ENCODE measurements around the gene ROBO3.

The ROBO3 gene

DNA sequence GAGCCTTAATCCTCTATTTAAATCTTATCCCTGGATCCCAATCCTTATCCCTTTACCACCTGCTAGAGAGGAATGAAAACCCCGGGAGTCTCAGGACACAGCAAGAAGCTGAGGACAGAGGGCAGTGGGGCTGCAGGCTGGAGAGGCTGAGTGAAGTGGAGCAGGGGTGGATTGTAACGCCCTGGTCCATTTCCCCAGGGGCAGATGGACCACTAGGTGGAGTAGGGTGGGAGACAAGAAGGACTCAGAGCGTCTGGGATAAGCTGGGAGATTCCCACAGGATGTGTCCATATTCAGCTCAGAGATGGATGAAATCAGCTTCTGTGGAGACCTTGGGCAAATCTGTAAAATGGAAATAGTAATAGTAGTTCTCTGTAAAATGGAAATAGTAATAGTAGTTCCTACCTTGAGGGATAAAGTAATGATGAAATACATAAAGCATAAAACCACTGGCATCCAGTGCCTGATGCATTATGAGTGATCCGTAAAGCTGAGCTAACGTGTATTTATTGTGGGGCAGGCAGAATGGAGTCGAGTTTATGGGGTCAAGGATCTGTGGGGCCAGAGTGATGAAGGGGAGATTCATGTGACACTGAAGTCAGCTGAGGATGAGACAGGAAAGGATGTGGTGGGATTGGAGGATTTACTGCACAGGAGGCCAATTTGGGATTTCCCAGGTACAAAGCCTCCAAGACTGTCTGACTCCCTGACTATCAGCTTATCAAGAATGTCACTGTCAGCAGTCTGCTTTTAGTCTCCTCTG, 34.3 kb downstream of the ROBO3 start:
- Histone ChIP-seq H4K91ac (ENCODE audit: low read depth, low read length) (no peak overlapping the region), H3K4me1 (ENCODE audit: control insufficient read depth in 1 of 2, insufficient read depth in 2 of 2, low read length in 2 of 2) (peaks cover 22 to 27% of the 10 kb centered on the region in 2 experiments), H3K14ac (ENCODE audit: low read length) (no peak overlapping the region), H2AFZ (ENCODE audit: insufficient read depth, low read length, poor library complexity) (no peak overlapping the region), H2AK5ac (ENCODE audit: low read length) (no peak overlapping the region), H3K9me3 (ENCODE audit: insufficient read depth, low read depth, low read length) (peaks cover 2% of the 10 kb centered on the region), H3K79me1 (ENCODE audit: low read length) (peaks cover 3% of the 10 kb centered on the region), H3K4me3 (ENCODE audit: low read depth, low read length) (no peak overlapping the region), H3K27me3 (ENCODE audit: insufficient read depth, low read length) (no peaks in the 10 kb centered on the region), H2BK120ac (ENCODE audit: insufficient read depth, low read length, poor library complexity) (no peak overlapping the region), H3K4ac (ENCODE audit: low read depth, low read length) (no peak overlapping the region), H4K12ac (ENCODE audit: low read depth, low read length) (no peak overlapping the region), H3K9ac (ENCODE audit: low read length) (no peak overlapping the region), H2BK5ac (ENCODE audit: low read depth, low read length, poor library complexity) (no peak overlapping the region), H3K4me2 (ENCODE audit: low read length) (no peak overlapping the region), H3K79me2 (ENCODE audit: control insufficient read depth, insufficient read depth, low read length, poor library complexity) (no peaks in the 10 kb centered on the region), H3K36me3 (ENCODE audit: control insufficient read depth in 1 of 2, insufficient read depth in 2 of 2, low read length in 2 of 2) (no peaks in the 10 kb centered on the region), H3K23ac (ENCODE audit: low read length) (no peak overlapping the region), H4K8ac (ENCODE audit: low read depth, low read length) (no peak overlapping the region), H3K18ac (ENCODE audit: low read length) (no peak overlapping the region), H2BK12ac (ENCODE audit: low read length) (peak overlapping the region; percentile 8), H3K27ac (ENCODE audit: low read depth, low read length) (no peak overlapping the region)
- WGBS (ENCODE audit: extremely low coverage, insufficient coverage, insufficient read length) = no CpG with 5 or more reads among the region's 6 CpGs
- no peak for DNase-seq

DNA sequence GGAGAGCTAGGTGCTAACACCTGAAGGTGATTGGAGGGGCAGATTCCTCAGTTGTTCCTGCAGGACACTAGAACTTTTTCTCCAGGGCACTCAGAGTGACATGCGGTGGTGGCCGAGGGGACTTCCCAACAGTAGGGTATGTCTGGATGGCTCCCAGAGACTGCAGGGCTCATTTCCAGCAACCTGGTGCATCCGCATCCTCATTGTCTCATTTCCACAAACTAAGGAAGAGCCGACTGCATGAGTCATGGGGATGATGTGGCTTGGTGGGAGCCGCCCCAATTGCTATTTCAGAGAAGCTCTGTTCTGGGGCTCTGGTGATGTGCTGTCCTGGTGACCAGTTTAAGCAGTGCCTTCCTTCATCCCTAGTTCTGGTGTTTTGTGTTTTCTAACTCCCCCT, 35.2 kb downstream of the ROBO3 start:
- Histone ChIP-seq H3K4me2 (ENCODE audit: low read length) (no peak overlapping the region), H3K9me3 (ENCODE audit: insufficient read depth, low read depth, low read length) (peaks cover 2% of the 10 kb centered on the region), H2BK12ac (ENCODE audit: low read length) (no peak overlapping the region), H4K8ac (ENCODE audit: low read depth, low read length) (peak overlapping the region; percentile 4), H4K91ac (ENCODE audit: low read depth, low read length) (no peak overlapping the region), H3K4ac (ENCODE audit: low read depth, low read length) (no peak overlapping the region), H3K79me2 (ENCODE audit: control insufficient read depth, insufficient read depth, low read length, poor library complexity) (no peaks in the 10 kb centered on the region), H2AFZ (ENCODE audit: insufficient read depth, low read length, poor library complexity) (no peak overlapping the region), H3K9ac (ENCODE audit: low read length) (no peak overlapping the region), H2BK5ac (ENCODE audit: low read depth, low read length, poor library complexity) (no peak overlapping the region), H4K12ac (ENCODE audit: low read depth, low read length) (no peak overlapping the region), H3K4me3 (ENCODE audit: low read depth, low read length) (no peak overlapping the region), H3K36me3 (ENCODE audit: control insufficient read depth in 1 of 2, insufficient read depth in 2 of 2, low read length in 2 of 2) (no peaks in the 10 kb centered on the region), H3K79me1 (ENCODE audit: low read length) (peaks cover 3% of the 10 kb centered on the region), H3K27ac (ENCODE audit: low read depth, low read length) (no peak overlapping the region), H3K4me1 (ENCODE audit: control insufficient read depth in 1 of 2, insufficient read depth in 2 of 2, low read length in 2 of 2) (peaks cover 22 to 27% of the 10 kb centered on the region in 2 experiments), H2AK5ac (ENCODE audit: low read length) (peak overlapping the region; percentile 30), H3K27me3 (ENCODE audit: insufficient read depth, low read length) (no peaks in the 10 kb centered on the region), H3K23ac (ENCODE audit: low read length) (no peak overlapping the region), H3K18ac (ENCODE audit: low read length) (no peak overlapping the region), H2BK120ac (ENCODE audit: insufficient read depth, low read length, poor library complexity) (no peak overlapping the region), H3K14ac (ENCODE audit: low read length) (no peak overlapping the region)
- peak; percentile 7 to 14 for DNase-seq
- no CpG with 5 or more reads among the region's 5 CpGs for WGBS (ENCODE audit: extremely low coverage, insufficient coverage, insufficient read length)

DNA sequence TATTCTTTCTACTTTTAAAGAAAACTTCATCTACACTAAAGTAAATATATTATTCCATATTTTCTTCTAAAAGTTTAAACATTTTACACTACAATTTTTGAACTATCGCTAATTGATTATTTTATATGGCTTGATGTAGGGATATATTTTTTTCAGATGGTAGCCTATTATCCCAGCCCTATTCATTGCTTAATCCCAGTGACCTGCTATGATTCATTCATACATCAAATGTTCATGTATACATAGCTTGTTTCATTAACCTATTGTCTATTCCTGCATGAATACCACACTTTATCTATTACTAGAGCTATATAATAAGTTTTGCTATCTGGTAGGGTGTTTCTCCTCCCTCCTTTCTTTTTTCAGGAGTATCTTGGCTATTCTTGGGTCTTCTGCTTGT, 37.4 kb downstream of the ROBO3 start:
- Histone ChIP-seq H3K79me1 (ENCODE audit: low read length) (no peaks in the 10 kb centered on the region), H3K4ac (ENCODE audit: low read depth, low read length) (no peak overlapping the region), H3K14ac (ENCODE audit: low read length) (no peak overlapping the region), H2BK120ac (ENCODE audit: insufficient read depth, low read length, poor library complexity) (no peak overlapping the region), H3K9ac (ENCODE audit: low read length) (no peak overlapping the region), H3K79me2 (ENCODE audit: control insufficient read depth, insufficient read depth, low read length, poor library complexity) (no peaks in the 10 kb centered on the region), H2BK5ac (ENCODE audit: low read depth, low read length, poor library complexity) (no peak overlapping the region), H3K4me1 (ENCODE audit: control insufficient read depth in 1 of 2, insufficient read depth in 2 of 2, low read length in 2 of 2) (peaks cover 10 to 13% of the 10 kb centered on the region in 2 experiments), H3K9me3 (ENCODE audit: insufficient read depth, low read depth, low read length) (peaks cover 2% of the 10 kb centered on the region), H3K27me3 (ENCODE audit: insufficient read depth, low read length) (no peaks in the 10 kb centered on the region), H4K8ac (ENCODE audit: low read depth, low read length) (no peak overlapping the region), H4K12ac (ENCODE audit: low read depth, low read length) (no peak overlapping the region), H3K36me3 (ENCODE audit: control insufficient read depth in 1 of 2, insufficient read depth in 2 of 2, low read length in 2 of 2) (no peaks in the 10 kb centered on the region), H3K23ac (ENCODE audit: low read length) (no peak overlapping the region), H3K4me3 (ENCODE audit: low read depth, low read length) (no peak overlapping the region), H3K18ac (ENCODE audit: low read length) (no peak overlapping the region), H2AFZ (ENCODE audit: insufficient read depth, low read length, poor library complexity) (no peak overlapping the region), H2AK5ac (ENCODE audit: low read length) (no peak overlapping the region), H2BK12ac (ENCODE audit: low read length) (no peak overlapping the region), H4K91ac (ENCODE audit: low read depth, low read length) (no peak overlapping the region), H3K4me2 (ENCODE audit: low read length) (no peak overlapping the region), H3K27ac (ENCODE audit: low read depth, low read length) (no peak overlapping the region)
- no peak for DNase-seq
- no CpG with 5 or more reads among the region's 1 CpG for WGBS (ENCODE audit: extremely low coverage, insufficient coverage, insufficient read length)

DNA sequence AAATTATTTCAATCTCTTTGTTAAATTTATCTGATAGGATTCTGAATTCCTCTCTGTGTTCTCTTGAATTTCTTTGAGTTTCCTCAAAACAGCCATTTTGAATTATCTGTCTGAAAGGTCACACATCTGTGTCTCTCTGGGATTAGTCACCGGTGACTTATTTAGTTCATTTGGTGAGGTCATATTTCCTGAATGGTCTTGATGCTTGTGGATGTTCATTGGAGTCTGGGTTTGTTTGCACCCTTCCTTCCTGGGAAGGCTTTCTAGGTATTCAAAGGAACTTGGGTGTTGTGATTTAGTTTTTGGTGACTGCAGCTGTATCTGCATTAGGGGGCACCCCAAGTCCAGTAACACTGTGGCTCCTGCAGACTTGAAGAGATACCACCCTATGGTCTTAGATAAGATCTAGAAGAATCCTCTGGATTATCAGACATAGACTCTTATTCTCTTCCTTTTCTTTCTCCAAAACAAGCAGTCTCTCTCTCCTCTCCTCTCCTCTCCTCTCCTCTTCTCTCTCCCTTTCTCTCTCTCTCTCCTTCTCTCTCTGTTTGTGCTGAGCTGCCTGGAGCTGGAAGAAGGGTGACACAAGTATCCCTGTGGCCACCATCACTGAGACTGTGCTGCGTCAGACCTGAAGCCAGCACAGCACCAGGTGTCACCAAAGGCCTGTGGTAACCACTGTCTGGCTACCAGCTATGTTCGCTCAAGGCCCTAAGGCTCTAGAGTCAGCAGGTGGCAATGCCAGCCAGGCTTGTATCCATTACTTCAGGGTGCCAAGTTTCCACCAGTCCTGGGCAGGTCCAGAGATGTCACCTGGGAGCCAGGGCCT, 50.5 kb downstream of the ROBO3 start:
- no peaks in the 10 kb centered on the region for H3K4me1 ChIP-seq (ENCODE audit: control insufficient read depth in 1 of 2, insufficient read depth in 2 of 2, low read length in 2 of 2)
- H3K27ac ChIP-seq (ENCODE audit: low read depth, low read length) = no peak overlapping the region
- no peak overlapping the region for H4K12ac ChIP-seq (ENCODE audit: low read depth, low read length)
- no peak overlapping the region for H4K91ac ChIP-seq (ENCODE audit: low read depth, low read length)
- H3K4me3 ChIP-seq (ENCODE audit: low read depth, low read length) = no peak overlapping the region
- WGBS (ENCODE audit: extremely low coverage, insufficient coverage, insufficient read length) = no CpG with 5 or more reads among the region's 3 CpGs
- no peak overlapping the region for H2AK5ac ChIP-seq (ENCODE audit: low read length)
- H3K9me3 ChIP-seq (ENCODE audit: insufficient read depth, low read depth, low read length) = peaks cover 3% of the 10 kb centered on the region
- no peak overlapping the region for H2BK5ac ChIP-seq (ENCODE audit: low read depth, low read length, poor library complexity)
- no peak overlapping the region for H3K18ac ChIP-seq (ENCODE audit: low read length)
- no peak overlapping the region for H2BK120ac ChIP-seq (ENCODE audit: insufficient read depth, low read length, poor library complexity)
- no peak overlapping the region for H3K4ac ChIP-seq (ENCODE audit: low read depth, low read length)
- no peaks in the 10 kb centered on the region for H3K36me3 ChIP-seq (ENCODE audit: control insufficient read depth in 1 of 2, insufficient read depth in 2 of 2, low read length in 2 of 2)
- H2BK12ac ChIP-seq (ENCODE audit: low read length) = no peak overlapping the region
- H3K4me2 ChIP-seq (ENCODE audit: low read length) = no peak overlapping the region
- no peak for DNase-seq
- no peak overlapping the region for H3K23ac ChIP-seq (ENCODE audit: low read length)
- no peak overlapping the region for H3K9ac ChIP-seq (ENCODE audit: low read length)
- no peaks in the 10 kb centered on the region for H3K79me1 ChIP-seq (ENCODE audit: low read length)
- H2AFZ ChIP-seq (ENCODE audit: insufficient read depth, low read length, poor library complexity) = no peak overlapping the region
- H3K14ac ChIP-seq (ENCODE audit: low read length) = no peak overlapping the region
- no peaks in the 10 kb centered on the region for H3K27me3 ChIP-seq (ENCODE audit: insufficient read depth, low read length)
- H4K8ac ChIP-seq (ENCODE audit: low read depth, low read length) = no peak overlapping the region
- H3K79me2 ChIP-seq (ENCODE audit: control insufficient read depth, insufficient read depth, low read length, poor library complexity) = no peaks in the 10 kb centered on the region
